NCI-H82 treated with DMSO at 0.1 percent for 48 hours (cell line): Measurements from ENCODE around the gene FAM83D.

Source experiments
- DNase-seq: peaks from one replicate; lab custom pipeline; 2025; ENCODE audit not compliant: unreplicated experiment; lab: John Stamatoyannopoulos, UW

Gene FAM83D, protein sequence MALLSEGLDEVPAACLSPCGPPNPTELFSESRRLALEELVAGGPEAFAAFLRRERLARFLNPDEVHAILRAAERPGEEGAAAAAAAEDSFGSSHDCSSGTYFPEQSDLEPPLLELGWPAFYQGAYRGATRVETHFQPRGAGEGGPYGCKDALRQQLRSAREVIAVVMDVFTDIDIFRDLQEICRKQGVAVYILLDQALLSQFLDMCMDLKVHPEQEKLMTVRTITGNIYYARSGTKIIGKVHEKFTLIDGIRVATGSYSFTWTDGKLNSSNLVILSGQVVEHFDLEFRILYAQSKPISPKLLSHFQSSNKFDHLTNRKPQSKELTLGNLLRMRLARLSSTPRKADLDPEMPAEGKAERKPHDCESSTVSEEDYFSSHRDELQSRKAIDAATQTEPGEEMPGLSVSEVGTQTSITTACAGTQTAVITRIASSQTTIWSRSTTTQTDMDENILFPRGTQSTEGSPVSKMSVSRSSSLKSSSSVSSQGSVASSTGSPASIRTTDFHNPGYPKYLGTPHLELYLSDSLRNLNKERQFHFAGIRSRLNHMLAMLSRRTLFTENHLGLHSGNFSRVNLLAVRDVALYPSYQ

DNA sequence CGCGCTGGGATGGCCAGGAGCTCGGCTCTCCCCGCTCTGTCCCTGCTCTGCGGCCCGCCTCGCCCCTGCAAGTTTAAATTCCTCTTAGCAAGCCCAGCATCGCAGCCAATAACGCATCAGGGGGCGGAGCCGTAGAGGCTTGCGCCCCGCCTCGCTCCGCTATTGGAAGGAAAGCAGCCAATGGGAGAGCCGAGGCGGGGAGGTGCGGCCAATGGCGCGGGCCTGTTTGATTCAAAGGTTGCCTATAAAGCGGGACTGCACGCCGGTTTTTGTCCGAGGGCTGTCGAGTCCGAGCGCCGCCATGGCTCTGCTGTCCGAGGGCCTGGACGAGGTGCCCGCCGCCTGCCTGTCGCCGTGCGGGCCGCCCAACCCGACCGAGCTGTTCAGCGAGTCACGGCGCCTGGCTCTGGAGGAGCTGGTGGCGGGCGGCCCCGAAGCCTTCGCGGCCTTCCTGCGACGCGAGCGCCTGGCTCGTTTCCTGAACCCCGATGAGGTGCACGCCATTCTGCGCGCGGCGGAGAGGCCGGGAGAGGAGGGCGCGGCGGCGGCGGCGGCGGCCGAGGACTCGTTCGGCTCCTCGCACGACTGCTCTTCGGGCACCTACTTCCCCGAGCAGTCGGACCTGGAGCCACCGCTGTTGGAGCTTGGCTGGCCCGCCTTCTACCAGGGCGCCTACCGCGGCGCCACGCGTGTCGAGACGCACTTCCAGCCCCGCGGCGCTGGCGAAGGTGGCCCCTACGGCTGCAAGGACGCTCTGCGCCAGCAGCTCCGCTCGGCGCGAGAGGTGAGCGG, at the start of gene FAM83D:
Gene FAM83D, plus strand, starts transcription at position 276 of the 792 bp plus-strand sequence. Its CDS starts 26 bp downstream, at position 302.
- DNase-seq, result peak; percentile 94

DNA sequence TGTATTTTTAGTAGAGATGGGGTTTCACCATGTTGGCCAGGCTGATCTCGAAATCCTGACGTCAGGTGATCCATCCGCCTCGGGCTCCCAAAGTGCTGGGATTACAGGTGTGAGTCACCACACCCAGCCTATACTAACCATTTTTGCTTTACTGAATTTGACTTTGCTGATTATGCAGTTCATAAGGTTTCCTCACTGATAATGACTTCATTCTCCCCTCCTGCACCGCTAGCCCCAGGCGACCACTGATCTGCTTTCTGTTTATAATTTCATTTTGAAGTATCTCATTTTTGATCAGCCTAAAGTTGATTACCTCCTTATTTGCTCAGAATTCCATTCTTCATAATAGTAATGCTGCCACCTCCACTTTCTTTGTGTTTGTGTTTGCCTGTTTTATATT, 48.7 kb upstream of the FAM83D start:
- no peak for DNase-seq

DNA sequence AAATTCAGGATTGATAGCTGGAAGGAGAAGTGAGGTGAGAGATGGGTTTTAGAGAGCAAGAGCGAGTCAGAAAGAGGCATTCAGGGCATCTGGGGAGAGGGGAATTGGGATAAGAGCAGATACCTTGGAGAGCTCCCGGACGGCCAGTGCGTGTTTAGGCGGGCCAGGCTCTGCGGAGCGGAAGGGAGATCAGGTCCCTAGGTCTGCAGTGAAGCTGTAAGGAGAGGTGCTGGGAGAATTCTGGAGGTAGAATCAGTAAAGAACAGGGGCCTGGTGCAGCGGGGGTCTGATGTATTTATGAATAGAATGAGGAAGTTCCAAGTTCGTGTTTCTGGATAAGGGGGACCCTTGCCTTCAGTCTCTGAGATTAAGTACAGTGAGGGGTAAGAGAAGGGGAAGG, 47.4 kb upstream of the FAM83D start:
- no peak for DNase-seq

DNA sequence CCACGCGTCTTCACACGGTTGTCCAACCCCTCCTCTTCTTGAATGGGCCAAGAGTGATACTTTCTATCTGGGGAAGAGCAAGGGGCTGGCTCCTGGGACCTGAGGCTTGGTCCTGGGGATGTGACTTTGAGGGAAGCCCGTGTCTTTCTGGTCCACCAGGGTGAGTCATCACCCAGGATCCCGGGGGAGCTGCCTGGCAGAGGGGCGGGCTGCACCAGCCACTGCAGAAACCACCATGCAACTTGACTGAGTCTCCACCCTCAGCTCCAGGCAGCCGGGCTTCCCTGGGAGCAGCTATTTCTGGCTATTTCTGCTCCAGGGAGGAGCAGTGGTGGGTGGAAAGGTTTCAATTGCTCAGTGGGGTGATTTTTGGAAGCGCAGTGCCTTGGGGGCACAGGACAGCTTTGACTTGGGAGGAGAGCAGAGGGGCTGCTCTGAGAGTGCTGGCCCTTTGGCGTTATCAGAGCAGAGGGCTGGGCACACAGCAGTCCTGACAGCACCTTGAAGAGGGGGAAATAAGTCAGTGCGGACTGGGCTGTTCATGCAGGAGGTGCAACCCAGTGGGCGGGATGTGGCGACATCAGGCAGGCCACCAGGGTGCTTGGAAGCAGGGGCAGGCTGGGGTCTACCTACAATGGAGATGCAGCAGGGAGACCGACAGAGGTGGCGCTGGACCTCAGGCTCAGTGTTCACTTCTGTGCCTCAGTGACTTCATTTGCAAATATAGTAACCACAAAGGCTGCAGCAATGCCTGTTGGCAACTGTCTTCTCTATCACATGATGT, 45.1 kb upstream of the FAM83D start:
- DNase-seq, result no peak

DNA sequence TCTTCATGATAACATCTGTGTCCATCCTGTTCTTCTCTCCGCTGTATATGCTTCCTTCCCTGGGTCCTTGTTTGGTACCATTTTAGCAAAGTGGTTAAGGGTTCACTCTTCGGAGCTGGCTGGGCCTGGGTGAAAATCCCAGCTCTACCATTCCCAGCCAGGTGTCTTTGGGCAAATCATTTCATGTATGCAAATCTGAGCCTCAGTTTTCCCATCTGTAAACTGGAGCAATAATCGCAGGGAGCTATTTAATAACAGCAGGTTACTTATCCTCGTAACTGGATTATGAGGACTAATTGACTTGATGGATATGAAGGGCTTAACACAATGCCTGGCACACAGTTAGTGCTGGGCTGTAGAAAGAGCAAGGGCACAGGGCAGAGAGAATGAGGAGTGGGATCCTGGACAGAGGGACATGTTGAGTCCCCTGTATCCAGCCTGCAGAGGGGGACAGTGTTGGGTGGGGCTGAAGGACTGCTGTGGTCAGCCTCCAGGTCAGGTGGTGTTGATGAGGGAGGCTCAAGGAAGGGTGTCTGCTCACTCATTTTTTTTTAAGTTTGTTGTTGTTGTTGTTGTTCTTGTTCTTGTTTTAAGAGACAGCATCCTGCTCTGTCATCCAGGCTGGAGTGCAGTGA, 44.3 kb upstream of the FAM83D start:
- DNase-seq, result no peak

DNA sequence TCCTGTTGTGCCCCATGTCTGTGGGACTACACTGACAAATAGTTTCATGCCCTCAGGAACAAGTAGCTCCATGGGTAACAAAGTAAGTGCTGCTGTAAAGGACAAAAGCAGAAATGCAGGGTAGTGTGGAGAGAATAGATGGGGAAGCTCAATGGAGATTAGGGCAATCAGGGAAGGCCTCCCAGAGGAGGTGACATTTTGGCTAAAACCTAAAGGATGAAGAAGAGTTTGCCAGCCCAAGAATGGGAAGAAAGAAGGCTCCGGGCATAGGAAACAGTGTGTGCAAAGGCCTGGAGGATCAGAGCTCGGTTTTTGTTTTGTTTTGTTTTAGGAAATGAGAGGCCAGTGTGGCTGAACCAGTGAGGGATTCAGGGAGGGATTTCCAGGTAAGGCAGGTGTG, 43.6 kb upstream of the FAM83D start:
- no peak for DNase-seq

DNA sequence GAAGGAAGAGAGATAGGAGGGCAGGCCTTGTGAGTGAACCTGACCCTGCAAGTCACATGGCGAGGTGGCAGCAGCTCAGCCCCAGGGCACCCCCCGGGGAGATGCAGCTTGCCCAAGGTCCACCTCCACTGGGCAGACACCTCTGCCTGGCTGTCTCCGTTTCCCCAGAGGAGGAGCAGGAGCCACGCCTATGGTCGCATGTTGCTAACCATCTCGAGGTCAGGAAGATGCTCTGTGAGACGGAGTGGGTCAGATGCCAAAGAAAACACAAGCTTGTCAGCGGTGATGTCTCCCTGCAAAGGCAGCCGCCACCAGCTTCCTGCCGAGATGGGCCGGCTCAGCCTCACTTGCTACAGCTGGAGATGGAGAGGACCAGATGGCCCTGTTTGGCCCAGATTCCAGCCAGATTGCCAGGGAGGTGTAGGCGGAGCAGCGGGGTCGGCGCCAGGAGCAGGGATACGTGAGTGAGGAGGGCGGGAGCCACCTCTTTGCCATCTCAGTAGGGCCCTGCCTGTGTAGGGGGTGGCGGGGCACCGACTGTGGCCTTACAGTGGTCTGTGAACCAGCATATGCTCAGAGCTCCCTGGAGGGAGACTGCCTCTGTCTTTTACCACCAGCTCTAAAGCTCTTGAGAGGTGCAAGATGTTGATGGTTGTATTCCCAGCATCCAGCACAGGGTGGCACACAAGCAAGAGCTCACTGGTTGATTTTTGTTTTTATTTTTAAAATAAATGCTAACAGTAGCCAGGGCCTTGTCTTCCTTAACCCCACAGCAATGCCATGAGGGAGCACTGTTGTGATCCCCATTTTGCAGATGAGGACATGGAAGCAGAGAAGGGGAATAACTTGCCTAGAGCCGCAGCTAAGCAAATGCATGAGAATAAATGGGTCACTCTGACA, 42.9 kb upstream of the FAM83D start:
- DNase-seq, result peak; percentile 60

DNA sequence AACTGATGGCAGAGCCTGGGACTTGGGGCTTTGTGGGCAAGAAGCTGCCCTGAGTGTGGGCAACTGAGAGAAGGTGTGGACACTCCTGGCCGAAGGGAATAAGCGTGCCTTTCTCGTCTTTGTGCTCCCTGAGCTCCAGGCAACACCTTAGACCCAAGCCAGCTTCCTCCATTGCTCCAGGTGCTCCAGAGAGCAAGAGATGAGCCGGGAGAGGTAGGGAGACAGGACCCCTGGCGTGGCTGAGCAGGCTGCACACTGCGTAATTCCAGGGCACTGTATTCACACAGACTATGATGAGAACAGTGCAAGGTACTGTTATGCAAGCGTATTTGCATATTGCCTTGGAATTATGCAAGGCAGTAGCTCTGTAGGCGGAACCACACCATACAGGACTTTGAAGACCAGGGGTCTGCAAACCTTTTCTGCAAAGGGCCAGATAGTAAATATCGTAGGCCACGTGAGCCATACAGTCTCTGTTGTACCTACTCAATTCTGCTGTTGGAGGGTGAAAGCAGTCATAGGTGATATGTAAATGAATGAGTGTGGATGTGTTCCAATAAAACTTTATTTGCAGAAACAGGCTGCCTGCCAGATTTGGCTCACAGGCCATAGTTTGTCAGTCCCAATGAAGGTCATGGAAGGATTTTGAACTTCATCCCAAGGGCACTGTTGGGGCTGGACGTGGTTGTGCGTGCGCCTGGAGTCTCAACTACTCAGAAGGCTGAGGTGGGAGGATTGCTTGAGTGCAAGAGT, 42.1 kb upstream of the FAM83D start:
- DNase-seq, result no peak

DNA sequence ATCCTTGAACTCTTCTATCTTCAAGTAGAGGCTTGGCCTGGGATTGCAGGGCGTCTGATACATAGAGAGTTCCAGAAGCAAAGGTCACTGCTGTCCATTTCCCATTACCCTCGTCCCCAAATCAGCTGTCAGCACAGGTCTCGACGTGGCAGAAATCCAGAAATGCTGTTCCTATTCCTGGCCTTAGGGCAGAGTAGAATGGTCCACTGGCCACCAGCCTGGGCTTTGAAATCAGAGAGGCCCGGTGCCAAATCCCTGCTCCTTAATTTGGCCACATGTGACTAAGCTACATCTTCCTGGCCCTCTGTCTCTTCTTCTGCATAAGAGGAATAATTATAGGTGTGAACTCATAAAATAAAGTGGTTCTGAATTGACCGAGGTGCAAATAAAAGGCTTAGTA, 40.9 kb upstream of the FAM83D start:
- DNase-seq, result no peak

DNA sequence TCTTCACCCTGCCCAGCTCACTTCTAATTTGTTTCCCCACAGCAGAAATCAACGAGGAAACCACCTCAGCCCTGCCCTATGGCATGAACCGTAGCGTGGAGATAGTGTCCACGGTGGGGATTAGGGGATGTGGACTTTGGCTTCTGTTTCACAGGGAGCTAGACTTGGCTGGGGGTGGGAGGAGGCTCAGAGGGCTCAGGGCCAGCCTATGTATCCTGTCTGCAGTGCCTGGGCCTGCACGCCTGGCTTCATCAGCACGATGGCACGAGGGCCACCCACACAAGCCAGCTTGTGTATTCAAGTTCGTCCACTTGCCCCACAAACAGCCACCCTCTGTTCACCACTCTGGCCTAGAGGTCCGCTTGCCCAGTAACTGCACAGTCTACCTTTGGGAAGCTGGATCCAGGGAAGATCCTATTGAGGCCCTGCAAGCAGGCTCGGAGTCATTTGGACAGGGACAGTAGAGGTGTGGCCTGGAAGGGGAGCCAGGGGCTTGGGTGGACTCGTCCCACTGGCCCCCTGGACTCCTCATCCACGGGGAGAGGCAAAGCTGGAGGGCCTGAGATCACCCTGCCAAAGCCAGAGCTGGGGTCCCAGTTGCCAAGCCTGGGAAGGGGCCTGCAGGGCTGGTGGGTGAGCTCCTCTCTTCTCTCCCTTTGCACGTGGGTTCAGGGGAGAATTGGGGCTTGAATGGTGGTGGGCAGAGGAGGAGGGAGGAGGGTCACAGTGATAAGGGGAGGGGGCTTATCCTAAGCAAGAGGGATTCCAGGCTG, 38.0 kb upstream of the FAM83D start:
- DNase-seq, result no peak

DNA sequence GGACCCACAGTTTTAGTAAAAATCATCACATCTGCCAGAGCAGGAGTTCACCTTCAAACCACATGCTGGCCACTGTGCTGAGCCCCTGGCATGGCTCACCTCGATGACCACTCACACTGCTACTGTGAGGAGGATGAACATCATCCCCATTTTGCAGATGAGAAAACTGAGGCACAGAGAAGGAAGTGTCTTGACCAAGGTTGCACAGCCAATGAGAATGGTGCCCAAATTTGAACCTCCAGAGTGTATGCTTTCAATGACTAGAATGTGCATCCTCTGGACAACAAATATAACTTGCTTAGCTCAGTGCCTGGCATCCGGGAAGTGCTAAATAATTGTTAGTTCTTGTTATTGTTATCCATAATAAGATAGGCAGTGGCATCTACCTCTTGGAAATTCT, 37.2 kb upstream of the FAM83D start:
- no peak for DNase-seq

DNA sequence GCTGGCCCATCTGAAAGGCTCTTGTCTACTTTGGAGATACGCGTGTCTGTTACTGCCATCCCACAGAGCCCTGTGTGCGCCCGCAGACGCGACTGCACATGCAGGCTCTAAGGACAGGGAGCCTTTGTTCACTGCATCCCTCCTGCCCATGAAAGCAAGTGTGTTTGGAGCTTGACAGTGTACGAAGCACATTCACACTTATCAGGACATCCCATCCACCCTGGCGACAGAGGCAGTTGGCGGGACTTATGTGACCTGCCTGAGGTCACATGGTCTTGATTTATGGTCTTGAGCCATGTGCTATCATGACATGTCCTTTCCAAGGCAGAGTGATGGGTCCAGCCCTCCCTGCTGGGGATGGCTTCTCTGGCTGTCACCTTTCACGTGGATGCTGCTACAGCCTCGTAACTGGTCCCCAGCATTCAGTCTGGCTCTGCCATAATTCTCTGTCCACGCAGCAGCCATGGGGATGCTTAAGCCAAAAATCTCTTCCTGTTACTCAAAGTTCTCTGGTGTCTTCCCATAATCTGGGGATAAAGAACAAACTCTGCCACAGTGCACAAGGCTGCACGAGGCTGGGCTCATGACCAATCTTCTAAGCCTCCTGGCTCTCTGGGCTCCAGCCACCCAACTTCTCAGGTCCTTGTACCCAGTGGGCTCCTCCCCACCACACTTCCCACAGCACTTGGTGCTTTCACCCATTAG, 36.3 kb upstream of the FAM83D start:
- no peak for DNase-seq

DNA sequence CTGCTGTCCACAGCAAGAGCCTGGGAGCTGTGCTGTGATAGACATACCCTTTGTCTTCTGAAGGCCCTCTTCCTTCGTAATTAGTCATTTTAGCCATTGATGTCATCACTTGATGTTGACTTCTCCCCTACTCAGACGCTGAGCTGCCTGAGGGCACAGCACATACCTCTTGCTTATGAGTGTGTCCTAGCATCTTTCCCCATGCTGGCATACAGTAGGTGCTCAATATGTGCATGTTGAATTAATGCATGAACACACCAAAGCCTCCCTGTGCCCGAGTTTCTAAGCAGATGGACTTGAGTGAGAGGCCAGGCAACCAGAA, 35.8 kb upstream of the FAM83D start:
- no peak for DNase-seq

DNA sequence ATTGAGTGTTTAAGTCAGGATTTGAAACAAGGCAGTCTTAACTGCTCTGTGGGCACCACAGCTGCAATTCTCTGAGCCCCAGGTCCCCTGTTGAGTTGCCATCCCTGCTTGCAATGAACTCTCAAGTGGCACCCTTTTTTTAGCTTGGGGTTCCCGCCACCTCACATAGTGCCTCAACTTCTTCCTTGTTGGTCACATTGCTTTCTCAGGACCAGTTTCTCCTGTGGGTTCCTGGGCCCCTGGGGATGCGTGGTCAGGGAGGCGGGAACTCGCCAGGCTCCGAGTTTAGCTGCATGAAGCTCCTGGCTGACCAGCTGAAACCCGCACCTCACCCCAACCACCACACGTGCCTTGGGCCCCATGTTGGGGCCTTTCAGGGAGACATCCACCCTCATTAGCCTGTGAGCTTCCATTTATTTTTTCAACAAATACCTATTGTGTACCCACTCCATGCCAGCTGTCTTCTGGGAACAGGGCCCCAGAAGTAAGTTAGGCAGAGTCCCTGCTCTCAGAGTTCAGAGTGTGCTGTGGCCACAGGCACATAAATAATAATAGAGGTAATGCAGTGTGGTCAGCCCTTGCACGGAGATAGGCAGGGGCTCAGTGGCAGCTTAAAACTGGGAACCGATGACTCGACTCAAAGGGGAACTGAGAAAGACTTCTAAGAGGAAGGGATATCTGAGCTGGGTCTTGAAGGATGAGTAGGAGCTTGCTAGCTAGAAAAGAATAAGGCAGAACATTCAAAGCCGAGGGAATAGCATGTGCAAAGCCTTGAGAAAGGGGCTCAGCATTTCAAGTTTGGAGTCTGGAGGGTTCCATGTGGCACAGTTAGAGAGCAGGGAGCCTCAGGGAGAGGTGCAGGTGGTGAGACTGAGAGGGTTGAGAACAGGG, 33.9 kb upstream of the FAM83D start:
- no peak for DNase-seq

DNA sequence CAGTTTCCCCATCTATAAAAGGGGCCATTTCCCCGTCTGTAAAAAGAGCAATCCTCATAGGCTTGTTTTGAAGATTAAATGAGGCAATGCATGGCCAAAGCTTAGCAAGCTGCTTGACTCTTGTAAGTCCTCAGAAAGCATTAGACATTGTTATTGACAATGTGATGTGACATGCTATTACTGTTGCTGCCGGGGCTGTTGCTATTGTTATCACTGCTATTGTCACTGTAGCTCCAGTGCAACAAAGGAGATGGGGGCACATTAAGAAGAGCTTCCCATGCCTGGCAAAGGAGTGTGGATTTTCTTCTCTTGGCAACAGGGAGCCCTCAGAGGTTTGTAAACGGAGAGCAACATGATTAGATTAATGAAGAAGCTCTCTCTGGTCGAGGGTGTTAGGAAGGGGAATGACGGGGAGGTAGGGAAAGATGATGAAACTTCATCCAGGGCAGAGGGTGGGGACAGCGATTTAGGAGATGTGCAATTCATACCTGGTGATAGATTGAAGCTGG, 33.1 kb upstream of the FAM83D start:
- no peak for DNase-seq

DNA sequence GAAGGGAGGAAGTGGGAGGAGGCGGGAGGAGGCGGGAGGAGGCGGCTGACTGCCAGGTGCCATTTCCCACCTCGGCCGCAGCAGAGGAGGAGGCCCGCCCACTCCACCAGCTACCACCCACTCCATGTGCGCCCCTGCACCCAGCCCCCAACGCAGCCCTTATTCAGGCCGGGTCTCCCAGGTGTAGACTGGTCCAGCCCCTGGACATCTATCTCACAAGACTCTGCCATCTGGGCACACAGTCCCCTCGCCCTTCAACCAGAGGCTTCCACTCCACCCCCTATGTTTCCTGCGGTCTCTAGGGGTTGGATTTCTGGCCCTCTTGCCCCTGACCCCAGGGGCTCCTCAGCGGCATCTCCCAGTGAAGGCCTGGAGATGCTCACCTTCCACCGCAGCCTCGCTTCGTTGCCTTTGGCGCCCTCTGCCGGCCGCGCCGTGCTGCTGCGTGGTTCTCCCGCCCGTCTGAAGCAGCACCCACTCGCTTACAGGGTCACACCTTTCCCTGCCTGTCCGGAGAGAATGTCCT, 32.6 kb upstream of the FAM83D start:
- peak; percentile 63 for DNase-seq
